ENCODE measurements around the gene ZNF787.

The ZNF787 gene

DNA sequence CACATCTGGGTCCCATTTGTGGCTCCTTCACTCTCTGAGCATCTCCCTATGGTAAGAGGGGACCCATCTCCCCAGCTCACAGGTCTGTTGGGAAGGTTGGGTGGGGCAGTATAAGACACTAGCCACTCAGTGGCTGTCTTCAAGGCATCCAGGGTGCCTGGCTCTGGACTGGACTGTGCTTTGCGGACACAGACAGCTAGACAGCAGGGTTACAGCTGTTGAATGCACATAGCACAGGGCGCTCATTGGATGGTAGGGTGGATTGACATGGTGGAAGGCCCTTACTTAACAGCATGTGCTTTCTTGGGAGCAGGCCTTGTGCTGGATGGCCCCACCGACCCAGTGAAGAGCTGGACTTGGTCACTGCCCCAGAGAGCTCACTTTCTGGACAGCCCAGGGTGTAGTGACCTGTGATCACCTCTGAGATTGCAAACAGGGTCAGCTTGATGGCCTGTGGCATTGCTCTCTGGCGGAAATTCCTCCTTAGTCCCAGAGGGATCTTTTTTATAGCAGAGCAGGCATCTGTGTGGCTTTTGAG lies 21.9 kb upstream of the ZNF787 start:
- no peak for DNase-seq

DNA sequence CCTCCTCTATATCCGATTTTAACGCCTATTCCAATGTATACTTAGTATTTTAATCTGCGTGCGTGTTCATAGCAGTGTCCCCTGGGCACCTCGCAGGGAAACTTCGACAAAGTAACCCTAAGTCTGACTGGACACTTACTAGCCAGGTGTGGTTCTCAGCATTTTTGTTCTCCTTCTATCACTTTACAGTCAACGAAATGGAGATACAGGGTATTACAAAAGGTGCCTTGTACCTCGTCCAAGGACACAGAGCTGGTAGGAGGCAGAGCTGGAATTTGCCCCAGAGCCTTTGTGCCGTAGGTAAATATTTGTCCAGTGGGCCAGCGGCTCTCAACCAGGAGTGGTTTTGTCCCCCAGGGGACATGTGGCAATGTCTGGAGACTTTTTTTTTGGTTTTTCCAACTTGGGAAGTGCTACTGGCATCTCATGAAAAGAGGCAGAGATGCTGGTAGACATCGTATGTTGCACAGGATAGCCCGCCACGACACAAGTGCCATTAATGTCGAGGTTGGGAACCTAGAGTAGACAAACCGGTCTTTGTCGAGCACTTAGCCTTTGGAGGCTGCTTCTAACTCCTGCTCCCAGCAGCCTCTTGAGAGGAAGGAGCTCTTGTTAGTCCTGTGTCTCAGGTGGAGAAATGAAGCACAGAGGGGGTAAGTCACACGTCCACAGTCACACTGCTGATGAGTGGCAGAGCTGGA lies 21.1 kb upstream of the ZNF787 start:
- no peak for DNase-seq

DNA sequence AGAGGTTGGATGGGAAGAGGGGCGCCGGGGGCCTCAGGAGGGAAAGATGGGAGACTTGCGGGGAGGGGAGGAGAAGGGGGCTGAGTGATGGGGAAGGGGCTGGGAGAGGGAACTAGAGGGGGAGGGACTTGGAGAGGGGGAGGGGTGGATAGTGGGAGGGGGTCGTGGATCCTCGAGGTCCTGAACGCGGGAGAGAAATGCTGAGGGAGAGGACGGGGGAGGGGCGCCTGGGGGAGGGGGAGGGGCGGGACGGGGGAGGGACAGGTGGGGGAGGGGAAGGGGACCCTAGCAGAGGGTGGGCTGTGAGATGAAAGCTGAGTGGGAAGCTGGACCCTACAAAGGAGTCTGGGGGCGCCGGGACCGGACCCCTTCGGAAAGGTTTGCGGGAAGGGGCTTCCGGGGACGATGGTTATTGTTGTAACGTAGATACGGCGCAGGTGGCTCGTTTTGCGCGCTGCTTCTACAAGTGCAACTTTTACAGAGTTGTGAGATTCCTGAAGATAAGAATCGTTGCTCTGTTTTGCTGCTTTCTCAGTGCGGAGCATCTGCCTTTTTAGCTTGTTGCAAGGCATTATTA lies 20.4 kb upstream of the ZNF787 start:
- DNase-seq = peak; percentile 43

DNA sequence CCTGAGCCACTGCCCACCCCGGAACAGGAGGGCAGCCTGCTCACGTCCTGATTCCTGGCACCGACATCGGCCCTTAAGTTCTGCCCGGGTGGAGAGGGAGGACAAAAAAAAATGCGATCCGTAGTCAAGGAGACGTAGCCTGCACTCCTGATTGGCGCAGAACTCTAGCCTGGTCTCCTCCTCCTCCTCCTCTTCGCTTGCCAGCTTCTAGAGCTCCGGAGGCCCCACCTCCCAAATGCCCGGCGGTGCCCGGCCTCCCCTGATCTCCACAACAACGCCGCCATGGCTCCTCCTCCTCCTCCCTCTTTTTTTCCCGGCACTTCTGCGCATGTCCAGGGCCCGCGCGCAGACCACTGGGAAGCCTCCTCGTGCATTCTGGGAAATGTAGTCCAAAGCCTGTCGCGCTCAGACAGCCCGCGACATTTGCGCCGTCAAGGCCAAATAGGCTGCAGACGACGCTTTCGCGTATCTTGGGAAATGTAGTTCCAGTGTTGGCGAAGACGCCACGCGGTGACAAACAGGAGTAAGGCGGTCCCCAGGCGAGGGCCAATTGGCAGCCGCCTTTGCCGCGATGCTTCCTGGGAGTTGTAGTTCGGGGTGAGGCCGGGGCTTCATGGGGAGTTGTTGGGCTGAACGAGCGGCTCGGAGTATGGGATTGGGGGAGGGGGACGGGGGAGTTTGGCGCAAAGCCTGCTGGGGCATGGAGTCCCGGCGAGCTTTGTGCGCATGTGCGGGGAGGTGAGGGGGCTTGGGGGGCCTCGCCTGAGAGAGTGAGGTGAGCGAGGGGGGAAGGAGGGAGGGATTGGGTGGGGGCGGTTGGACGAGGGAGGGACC lies 19.7 kb upstream of the ZNF787 start, which contains the start of gene ZNF444:
ZNF444 (plus strand) TSS at position 705 of the 834 bp plus-strand sequence. CDS start 5,625 bp downstream, outside the sequence.
- peak; percentile 100 for DNase-seq

DNA sequence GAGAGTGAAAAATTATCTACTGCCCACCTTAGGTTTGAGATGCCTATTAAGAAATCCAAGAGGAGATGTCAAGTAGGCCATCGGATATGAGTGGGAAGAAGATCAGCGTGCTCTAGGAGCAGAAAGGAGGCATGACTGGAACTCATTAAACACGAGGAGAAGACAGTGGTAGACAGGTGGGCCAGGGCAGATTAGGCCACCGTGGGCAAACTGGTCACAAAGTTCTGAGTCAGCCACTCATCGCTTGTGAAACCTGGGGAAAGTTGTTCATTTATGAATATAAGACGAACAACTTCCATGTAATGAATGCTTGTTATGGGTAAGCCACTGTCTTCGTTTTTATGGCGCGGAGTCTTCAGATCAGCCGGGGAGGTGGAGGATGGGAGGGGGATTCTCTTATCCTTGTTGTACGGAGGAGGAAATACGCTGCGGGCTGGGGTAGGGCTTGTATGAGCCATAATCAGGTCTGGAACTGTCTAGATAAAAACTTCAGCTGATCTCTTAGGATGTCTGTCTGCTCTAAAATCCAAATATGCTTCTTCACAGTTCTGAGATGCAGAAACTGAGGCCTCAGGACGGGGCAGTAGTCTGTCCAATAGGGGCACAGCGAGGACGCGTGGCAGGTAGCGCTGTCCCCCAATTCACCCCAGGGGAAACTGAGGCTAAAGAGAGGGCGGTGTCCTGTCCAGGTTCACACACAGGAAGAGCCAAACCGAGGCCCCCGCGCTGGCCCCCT lies 18.9 kb upstream of the ZNF787 start:
- no peak for DNase-seq

DNA sequence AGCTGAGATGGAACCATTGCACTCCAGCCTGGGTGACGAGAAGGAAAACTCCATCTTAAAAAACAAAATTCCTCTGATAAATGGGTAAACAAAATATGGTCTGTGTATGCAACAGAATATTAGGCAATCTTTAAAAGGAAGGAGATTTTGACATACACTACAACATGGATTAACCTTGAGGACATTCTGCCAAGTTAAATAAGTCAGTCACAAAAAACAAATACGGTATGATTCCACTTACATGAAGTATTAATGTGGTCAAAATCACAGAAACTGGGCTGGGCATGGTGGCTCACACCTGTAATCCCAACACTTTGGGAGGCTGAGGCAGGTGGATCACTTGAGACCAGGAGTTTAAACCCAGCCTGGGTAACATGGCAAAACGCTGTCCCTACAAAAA lies 17.0 kb upstream of the ZNF787 start:
- DNase-seq = no peak

DNA sequence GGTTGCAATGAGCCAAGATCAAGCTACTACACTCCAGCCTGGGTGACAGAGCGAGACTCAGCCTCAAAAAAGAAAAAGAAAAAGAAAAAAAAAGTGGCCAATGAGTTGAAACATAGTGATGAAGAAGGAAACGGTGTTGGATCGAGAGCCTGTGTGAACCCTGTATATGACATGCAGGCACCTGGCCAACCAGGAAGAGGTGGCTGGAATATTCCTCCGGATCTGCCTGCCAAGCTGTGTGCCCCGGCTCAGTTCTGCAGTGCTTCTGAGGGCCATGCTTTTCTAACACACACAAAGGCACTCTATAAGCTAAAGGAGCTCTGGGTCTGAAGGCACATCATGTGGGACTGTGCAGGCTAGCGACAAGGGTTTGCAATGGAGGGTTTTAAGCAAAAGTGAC lies 16.3 kb upstream of the ZNF787 start:
- no peak for DNase-seq

DNA sequence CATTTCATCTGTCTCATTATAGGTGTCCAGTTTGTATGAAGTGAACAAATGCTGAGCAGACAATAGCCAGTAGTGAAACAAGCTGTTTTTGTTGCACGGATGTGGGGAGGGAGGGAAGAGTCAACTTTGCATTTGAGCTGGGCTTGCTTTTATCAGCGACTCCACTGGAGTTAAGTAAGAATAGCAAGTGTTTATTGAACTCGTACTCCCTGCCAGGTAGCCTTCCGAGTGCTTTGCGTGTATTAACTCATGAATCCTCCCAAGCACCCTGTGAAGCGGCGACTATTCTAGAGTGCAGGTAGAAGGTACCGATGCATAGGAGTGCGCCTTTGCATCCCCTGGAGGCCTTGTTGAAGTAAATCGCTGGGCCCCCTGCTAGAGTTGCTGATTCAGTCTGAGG lies 15.3 kb upstream of the ZNF787 start:
- DNase-seq = no peak

DNA sequence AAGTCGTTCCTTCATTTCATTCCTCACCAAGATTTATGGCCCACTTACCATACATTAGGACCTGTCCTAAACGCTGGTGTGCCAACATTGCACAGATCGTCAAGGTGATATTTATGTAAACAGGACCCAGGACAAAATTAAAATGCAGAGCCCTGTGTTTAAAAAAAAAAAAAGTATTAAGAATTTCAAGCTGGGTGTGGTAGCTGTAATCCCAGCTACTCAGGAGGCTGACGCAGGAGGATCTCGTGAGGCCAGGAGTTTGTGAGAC lies 13.5 kb upstream of the ZNF787 start:
- DNase-seq = no peak

DNA sequence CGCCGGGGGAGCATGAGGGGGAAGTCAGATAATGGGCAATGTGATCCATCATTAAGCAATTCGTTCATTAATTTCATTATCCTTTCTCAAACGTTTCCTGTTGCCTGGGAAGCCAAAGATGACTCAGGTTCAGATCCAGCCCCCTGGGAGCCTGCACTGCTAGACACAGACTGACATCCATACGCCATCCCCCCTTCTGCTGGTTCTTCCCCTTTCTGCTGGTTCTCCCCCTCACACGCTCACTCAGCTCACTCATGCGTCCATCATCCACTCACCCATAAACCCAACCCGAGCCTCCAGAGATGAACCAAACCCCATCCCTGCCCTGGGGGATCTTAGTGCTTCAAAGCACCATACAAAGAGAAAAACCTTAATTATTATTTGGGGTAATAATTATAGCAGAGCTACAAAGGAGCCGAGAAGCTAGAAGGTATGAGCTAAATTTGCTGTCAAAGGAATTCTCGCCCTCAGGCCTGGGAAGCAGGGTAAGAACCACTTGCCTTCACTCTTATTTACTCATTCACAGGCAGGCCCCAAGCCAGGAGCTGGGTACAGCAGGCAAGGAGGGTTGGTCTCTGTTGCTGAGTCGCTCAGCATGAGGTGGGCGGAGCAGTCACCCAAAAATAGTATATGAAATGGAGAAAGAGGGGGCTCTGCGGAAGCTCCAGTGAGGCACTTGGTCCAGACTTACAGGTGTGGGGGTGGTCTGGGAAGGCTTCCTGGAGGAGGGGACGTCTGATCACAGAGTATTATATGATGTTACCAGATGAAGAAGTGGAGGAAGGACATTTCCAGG lies 13.0 kb upstream of the ZNF787 start:
- no peak for DNase-seq

DNA sequence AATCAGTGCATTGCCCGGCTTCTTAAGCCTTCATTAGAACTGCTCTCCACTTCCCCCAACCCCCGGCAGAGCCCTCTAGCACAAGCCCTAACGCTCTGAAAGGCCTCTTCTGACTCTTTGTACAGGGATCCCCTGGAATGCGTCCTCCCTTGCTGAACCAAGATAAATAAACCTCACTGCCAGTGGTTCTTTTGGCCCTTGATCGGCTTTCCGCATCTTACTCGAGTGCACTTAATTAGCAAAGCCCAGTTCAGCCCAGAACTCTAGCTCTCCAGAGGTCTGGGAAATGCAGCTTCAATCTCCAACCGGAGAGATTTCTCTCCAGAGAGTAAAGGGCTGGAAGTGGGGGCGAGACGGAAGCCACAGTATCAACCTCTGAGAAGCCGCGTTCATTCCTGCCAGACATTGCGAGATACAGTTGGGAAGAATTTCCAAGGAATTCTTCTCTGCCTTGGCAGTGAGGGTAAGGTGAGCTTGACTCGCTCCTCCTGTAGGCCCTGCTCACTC lies 11.3 kb upstream of the ZNF787 start:
- no peak for DNase-seq

DNA sequence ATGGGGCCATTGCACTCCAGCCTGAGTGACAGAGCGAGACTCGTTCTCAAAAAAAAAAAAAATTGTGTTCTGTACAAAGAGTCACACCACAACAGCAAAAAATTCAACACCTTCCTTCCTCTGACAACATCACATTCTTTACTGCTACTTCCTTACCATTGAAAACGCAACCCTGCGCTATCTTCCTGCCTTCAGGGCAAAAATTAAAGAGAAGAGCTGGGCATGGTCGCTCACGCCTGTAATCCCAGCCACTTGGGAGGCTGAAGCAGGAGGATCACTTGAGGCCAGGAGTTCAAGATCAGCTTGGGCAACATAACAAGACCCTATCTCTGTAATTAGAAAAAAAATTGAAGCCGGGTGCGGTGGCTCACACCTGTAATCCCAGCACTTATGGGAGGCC lies 10.6 kb upstream of the ZNF787 start:
- DNase-seq = no peak

DNA sequence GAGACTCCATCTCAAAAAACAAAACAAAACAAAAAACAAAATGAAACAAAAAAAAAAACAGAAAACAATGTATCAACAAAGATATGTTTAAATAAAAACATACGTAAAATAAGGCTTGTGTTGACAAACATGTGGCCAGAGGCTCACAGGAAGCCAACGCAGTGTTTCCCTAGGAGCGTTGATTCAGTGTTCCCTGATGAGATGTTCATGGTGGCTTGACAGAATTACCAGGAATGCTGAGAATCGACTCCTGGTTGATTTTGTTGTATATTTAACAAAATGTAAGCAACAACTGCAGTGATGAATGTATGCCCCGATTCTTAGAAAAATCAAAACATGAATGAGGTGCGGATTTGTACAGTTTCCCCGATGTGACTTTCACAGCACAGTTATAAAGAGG lies 8.9 kb upstream of the ZNF787 start:
- no peak for DNase-seq

DNA sequence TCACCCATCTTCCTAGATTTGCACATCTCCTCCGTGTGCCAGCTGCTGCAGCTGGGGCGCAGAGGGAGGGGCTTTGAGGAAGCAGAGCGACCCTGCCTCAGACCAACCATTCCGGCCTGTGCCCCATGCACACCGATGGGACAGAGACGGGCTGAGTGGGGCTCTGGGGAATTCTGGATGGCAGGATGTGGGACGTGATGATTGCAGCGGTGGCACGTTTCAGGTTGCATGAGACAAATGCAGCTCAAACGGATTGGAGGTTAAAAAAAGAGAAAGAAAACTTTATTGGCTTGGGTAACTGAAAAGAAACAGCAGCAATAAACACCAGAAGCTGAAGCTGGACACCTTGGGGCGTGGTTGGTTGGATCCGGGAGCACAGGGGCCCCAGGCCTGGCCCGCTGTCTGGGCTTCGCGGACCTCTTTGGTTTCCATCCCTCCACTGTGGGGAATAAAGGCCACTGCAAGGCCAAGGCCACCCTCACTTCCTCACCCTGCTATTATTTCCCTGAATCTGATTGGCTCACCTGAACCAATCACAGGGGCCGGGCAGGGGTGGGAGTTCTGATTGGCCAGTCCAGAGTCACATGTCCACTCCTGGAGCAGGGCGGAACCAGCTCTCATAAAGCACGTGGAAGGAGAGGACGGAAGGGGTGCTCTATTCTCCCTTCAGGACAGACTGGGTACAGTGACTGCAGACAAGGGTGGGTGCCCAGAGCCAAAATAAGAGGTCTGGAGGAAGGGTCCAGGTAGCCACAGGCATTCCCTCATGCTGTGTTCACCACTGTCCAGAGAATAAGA lies 6.1 kb upstream of the ZNF787 start:
- DNase-seq = no peak

DNA sequence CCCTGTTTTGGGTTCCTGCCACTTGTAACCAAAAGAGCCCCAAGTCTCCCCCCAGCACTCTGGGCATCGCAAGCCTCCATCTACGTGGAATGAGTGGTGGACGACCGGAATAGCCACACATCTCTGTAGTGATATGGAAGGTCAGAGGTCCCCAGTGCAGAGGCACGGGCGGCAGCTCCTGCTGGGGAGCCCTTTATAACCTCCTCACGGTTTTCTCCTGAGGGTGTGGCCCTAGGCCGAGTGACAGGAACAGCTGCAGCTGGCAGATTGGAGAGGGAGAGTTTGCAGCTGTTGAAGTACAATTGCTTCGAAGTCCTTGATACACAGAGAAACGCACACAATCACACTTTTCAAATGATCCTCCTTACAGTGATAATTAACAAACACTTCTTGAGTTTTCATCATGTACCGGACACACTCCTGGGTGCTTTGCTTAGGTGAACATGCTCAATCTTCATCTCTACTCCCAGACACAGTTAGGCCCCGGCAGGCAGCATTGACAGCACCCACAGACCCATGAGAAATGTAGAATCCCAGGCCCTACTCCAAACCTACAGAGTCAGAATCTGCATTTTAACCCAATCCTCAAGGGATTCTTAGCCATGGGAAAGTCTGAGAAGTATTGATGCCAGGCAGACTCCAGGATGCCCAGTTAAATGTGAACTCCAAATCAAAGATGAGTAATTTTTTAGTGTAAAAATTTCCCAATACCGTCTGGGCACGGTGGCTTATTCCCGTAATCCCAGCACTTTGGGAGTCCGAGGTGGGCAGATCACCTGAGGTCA lies 4.9 kb upstream of the ZNF787 start:
- DNase-seq = no peak

DNA sequence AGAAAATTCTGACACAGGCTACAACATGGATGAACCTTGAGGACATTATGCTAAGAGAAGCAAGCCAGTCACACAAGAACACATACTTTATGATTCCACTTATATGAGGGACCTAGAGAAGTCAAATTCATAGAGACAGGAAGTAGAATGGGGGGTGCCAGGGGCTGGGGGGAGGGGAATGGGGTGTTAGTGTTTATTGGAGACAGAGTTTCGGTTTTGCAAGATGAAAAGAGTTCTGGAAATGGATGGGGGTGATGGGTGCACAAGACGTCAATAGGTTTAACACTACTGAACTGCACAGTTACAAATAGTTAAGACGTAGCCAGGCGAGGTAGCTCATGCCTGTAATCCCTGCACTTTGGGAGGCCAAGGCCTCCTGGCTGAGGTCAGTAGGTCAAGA lies 3.5 kb upstream of the ZNF787 start:
- DNase-seq = peak; percentile 24

DNA sequence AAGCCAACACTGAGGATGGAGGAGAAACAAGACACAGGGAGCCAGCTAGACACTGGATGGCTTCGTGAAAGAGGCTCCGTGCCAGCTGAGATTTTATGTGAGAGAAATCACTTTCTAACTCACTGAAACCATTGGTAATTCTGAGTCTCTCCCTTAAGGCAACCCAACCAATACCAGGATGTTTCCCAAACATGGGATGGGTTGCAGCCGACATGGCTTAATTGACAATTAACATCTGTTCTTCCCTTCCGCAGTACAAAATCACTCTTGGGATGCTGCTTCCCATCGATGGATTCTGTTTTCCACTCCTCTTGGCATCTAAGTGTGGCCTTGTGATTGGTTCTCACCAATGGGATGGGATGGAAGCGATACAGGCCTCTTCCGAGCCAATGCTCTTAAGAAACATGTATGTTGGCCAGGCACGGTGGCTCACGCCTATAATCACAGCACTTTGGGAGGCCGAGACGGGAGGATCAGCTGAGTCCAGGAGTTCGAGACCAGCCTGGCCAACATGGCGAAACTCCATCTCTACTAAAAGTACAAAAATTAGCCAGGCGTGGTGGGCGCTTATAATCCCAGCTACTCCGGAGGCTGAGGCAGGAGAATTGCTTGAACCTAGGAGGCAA lies 2.3 kb upstream of the ZNF787 start:
- no peak for DNase-seq

DNA sequence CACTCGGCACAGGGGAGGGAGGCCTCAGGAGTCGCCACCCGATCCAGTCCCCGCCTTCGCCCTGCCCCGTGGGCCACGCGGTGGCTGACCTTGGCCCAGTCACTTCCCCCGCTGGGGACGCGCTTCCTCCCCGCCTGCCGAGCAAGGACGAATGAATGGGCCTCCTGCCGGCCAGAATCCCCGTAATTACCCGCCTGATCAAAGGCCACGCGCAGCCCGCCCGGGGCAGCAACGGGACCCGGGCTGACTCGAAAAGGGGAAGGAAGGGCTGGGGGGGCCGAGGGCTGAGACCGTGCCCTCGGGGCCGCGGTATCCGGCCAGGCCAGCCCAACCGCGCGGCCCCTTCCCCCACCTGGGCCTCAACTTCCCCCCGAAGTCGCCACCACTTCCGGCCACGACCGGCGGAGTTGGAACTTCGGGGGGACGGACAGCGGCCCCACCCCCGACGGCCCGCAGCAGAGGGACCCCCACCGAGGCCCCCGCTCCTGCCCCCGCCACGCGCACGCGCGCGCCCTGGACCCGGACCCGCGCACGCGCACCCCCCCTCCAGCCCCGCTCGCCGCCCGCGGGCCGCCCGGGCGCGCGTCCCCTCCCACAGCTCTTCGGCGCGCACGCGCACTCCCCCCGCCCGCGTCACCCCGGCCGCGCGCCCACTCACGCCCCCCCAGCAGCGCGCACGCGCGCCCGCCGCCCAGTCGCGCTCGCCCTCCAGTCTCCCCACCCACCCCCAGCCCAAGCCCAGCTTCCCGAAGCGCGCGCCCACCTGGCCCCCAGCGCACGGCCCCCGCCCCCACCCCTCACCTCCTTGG lies 520 bp downstream of the ZNF787 start:
- DNase-seq = peak; percentile 85

DNA sequence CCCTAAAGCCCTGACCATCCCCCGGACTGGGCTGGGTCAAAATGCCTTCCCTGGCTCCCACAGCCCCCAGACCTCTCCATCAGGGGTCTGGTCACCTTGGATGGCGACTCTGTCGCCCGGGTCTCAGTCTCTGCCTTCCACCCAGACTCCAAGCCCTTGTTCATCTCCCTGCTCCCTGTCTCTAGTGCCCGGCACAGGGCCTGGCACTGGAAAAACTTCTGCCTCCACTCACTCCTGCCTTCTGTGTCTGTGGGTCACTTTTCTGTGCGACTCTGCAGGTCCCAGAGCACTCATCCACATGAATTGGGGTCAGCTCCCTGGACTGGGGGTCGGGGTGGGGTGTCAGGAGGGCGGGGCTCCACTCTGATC lies 1.1 kb downstream of the ZNF787 start:
- no peak for DNase-seq
